COLO668 (cell line): ENCODE data around the gene TDRD7.

ENCODE experiments used
- DNase-seq: peaks from one replicate; lab custom pipeline; 2025; ENCODE audit not compliant: unreplicated experiment; lab: John Stamatoyannopoulos, UW

TDRD7 gene

DNA sequence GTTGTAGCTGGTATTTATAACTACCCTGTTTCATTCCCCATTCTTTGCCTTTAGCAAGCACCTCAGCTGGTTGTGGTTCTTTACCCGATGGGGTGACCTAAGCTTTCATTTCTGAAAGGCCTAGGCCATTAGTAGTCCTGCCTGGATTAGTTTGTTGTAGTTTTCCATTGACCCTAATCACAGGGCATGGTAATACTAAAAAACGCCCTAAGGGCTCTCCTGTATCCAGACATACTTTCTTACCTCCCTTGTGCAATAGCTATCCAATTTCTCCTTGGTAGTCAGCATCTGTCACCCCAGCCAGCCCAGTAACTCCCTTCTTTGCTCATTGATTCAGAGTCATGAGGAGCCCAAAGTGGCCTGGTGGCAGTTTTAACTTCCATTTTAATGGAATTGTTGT is 113.6 kb downstream of the TDRD7 start:
- DNase-seq: no peak

DNA sequence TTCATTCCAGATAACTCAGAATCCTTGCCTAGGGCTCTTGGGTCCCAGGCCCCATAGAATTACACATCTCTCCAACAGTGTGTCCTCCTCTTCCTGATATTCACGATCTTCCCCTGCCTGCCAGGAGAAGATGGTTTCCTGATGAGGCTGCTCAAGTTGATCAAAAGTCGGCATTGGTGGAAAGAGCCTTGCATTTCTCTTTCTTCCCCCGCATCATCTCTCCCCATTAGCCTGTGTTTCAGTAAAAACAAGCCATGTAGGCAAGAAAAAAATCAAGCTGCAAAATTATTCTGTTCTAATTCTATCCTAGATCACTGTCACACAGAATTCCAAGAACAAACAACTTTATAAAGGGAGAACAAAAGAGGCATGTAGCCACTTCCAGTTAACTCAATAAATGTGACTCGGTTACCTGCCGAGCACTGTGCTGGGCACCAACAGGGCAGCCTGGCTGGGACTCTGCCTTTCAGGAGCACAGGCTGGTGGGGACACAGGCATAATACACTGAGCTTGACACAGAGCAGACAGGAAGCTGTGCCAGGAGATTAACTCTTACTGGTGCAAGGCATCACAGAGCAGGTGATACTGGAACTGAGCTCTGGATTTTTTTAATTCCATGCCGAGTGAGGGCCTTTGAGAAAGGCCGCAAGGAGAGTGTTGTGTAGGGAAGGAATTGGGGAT is 115.1 kb downstream of the TDRD7 start:
- DNase-seq: no peak

DNA sequence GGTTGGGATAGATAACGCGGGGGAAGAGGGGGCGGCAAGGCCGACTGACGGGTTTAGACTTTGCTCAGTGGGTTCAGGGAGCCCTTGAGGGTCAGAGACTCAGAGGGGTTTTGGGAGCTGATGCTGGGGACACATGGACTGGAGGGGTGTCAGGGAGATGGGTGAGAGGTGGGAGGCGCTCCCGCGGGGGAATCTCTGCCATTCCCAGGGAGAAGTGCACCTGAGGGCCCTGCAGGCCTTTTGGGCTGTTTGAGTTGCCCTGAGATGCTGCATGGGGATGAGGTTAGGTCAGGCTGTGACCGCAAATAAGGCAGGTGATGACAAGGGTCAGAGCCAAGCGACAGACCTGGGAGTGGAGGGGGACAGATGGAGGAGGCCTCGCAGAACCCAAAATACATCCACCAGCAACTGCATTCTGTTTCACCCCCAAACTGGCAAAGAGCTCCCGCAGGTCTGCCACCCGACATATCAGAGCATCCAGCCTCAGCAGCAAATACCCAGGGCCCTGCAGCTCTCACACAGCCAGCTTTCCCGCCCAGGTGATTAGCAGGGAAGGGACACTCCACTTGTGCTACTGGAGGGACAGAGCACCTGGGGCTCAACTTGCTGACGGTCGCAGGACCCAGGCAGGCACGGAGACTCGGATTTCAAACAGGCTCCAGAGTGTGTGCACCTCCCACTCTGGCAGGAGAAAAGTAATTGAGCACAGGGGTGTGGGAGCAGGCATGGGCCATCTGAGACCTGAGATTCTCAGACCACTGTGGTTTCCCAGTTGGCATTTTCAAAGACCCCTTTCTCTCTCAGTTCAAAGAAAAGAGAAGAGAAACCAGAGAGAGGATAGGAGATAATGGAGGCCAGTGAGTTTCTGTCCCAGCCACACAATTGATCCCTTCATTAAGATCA is 116.0 kb downstream of the TDRD7 start:
- no peak for DNase-seq

DNA sequence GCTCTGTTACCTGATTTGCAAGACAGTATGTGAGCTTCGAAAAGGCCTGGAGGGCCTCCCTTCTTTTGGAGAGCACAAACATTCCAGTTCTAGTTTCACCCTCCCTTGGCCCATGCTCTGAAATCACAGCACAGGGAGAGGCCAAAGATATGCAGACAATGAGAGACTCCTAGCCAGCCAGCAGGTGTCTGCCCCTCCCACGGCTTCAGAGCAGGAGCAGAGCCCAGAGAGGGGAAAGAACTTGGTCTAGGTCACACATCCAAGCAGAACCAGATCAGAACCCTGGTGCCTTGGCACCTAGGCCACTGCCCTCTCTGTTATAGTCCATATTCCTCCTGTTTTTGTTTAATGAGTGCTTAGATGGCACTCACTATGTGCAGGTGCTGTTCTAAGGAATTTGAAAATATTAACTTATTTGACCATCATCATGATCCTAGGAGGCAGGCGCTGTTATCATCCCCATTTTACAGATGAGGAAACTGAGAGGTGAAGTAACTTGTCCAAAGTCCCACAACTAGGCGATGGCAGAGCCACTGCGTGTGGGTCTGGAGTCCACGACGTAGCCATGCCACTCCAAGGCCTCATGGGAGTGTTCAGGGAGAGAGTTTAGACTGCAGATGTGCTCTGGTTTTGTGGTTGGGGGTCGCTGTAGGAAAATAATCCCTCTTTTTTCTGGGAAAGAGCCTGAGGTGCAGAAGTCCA is 116.8 kb downstream of the TDRD7 start:
- no peak for DNase-seq

DNA sequence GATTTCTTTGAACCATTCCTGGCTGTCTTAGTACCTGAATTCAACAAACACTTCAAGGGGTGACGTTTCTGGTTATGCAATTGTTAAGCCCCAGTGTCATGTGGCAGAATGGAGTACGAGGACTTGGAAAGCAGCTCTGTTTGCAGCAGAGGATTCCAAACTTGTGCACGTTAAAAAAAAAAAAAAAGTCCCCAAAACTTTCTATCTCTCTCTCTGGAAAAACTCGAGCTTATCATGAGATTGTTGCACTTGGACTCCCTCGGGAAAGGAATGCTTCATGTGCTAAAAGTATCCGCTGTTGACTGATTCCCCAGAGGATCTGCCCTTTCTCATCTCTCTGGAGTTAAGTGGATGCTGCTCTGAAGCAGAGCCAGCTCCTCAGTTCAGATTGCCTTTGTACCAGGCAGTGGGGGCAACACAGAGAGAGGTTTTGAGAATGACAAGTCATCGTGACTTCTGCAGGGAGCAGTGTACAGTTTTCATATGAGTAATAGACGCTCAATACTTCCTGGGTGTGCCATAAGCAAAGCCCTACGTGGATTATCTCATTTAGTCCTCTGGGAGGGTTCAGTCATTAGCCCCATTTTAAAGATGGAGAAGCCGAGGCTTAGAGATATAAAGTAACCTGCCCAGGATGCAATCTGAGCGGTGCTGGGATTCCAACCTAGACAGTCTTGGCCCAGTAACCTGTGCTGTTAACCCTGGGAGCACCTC is 117.6 kb downstream of the TDRD7 start:
- DNase-seq: no peak

GRCh38 chr9:97531888-97532376 is 120.0 kb downstream of the TDRD7 start:
- DNase-seq: no peak

- no peak for DNase-seq
These were observed 122.3 kb downstream of the TDRD7 start for GRCh38 chr9:97534185-97534584.

- DNase-seq: no peak
These were observed 123.2 kb downstream of the TDRD7 start for GRCh38 chr9:97534961-97535594.

DNA sequence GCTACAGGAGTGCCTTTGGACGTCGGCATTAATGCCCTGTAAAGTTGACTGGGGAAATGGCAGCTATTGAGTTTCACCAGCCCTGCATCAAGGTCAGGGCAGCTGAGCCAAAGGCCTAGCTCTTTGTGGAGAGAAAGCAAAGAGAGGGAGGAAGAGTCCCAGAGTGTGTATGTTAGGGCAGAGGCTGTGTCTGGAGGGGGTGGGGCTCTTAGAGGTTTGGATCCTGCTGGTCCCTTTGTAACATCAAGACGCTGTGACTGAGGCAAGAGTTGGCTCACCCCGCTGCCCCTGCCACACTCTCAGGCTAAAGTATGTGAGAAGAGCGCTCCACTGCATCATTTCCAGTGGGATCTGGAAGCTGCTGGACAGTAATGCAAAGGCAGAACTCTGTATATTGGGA is 123.9 kb downstream of the TDRD7 start:
- DNase-seq: no peak

DNA sequence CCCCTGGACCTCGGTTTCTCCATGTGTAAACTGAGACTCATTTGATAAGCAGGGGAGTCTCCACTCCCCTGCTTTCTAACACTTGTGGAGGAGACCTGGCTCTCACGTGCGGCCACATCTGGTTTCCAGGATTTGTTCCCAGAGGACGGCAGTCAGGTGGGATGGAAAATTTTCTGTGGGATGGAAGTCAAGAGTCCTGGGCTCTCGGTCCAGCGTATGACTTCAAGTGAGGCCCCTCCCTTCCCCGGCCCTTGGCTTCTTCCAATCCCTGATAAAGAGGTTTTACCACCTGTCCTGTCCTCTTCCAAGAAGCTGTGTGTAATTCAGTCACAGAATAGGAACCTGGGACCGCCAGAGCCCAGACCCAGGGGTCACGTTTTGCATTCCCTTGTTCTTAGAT is 124.6 kb downstream of the TDRD7 start:
- DNase-seq: no peak

DNA sequence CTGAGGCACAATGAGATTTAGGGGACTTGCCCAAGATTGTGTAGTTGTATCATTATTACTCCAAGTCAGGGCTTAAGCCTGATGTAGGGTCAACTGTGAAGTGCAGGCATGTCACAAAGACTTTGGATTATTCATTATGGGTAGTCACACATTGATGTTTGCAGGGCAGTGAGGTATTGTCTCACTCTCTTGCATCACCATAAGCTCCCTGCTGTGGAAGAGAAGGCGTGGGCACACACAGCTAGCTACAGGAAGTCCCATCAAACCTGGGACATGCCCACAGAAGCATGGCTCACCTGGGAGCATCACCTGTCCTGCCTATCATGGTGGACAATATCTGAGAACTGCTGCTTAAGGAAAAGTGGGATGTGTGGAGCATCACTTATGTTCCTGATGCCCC is 131.7 kb downstream of the TDRD7 start:
- peak; percentile 43 for DNase-seq

GRCh38 chr9:97545486-97545885 is 133.6 kb downstream of the TDRD7 start:
- DNase-seq: no peak
